HEK293 (cell line): ENCODE measurements around the gene SFSWAP.
"Not testable (repeated sequence)": the region's sequence is repeated elsewhere in the genome, so short reads cannot be mapped to it uniquely, and the experiment has no call there.

Experiments
- CTCF ChIA-PET: fragments of 350-600 bp; formaldehyde crosslinking; extraction: SDS; loops from one replicate; lab custom pipeline; 2021; ENCODE audit warnings: antibody characterized with exemption; lab: Yijun Ruan, JAX
- POLR2A ChIA-PET: fragments of 300-600 bp; formaldehyde crosslinking; extraction: SDS; loops from one replicate; lab custom pipeline; 2020; ENCODE audit warnings: antibody characterized with exemption, inconsistent platforms; lab: Yijun Ruan, JAX
- H3K27ac ChIP-seq: fragments of 200-500 bp; sonication (Bioruptor generic); 2 replicates; pipeline ENCODE4 v1.5.1; 2014; ENCODE audit warnings: low read depth, low read length, control low read depth, inconsistent platforms; ENCODE audit errors: extremely low read depth
- H3K36me3 ChIP-seq, 2 experiments: fragments of 200-500 bp in 1 of 2; sonication (Bioruptor generic) in 1 of 2; 1 replicate in 1 of 2; 2 replicates in 1 of 2; pipeline ENCODE4 v1.5.1; 2014 to 2017; ENCODE audit warnings: inconsistent platforms in 2 of 2, low read length in 2 of 2; ENCODE audit not compliant: control insufficient read depth in 2 of 2, insufficient read depth in 1 of 2
- H3K4me1 ChIP-seq: fragments of 200-500 bp; sonication (Bioruptor generic); 2 replicates; pipeline ENCODE4 v1.5.1; 2014; ENCODE audit warnings: mild to moderate bottlenecking, low read length, inconsistent platforms; ENCODE audit not compliant: control insufficient read depth, insufficient read depth
- H3K4me3 ChIP-seq: 2 replicates; pipeline ENCODE4 v1.5.1; 2011; ENCODE audit warnings: low read depth, mild to moderate bottlenecking, control low read depth, low read length, moderate library complexity
- H3K9me3 ChIP-seq: fragments of 200-500 bp; sonication (Bioruptor generic); 2 replicates; pipeline ENCODE4 v1.5.1; 2014; ENCODE audit warnings: low read depth, low read length, inconsistent platforms; ENCODE audit not compliant: control insufficient read depth, insufficient read depth
- GLI2 ChIP-seq: fragments of 450-650 bp; formaldehyde crosslinking; IDR thresholded peaks from 2 replicates; pipeline ENCODE4; 2017; ENCODE audit warnings: missing biosample characterization, missing genetic modification characterization, low read depth, borderline replicate concordance
- GLIS1 ChIP-seq: fragments of 450-650 bp; formaldehyde crosslinking; IDR thresholded peaks from 2 replicates; pipeline ENCODE4 v1.5.1; 2016; ENCODE audit warnings: missing biosample characterization, missing genetic modification characterization
- HOXD13 ChIP-seq: sonication (generic); formaldehyde crosslinking; IDR thresholded peaks from 2 replicates; pipeline ENCODE4 v1.8.0; 2022; ENCODE audit warnings: missing genetic modification reagents, borderline replicate concordance
- KLF1 ChIP-seq: fragments of 450-650 bp; formaldehyde crosslinking; IDR thresholded peaks from 2 replicates; pipeline ENCODE4 v1.5.1; 2016; ENCODE audit warnings: missing biosample characterization, missing genetic modification characterization
- PRDM2 ChIP-seq: fragments of 450-650 bp; formaldehyde crosslinking; IDR thresholded peaks from 2 replicates; pipeline ENCODE4 v1.5.1; 2016; ENCODE audit warnings: missing biosample characterization, missing genetic modification characterization, borderline replicate concordance
- SCRT2 ChIP-seq: fragments of 450-650 bp; formaldehyde crosslinking; IDR thresholded peaks from 2 replicates; pipeline ENCODE4 v1.5.1; 2016; ENCODE audit warnings: missing biosample characterization, missing genetic modification characterization
- SP2 ChIP-seq: fragments of 450-650 bp; formaldehyde crosslinking; IDR thresholded peaks from 2 replicates; pipeline ENCODE4 v1.5.1; 2016; ENCODE audit warnings: missing biosample characterization, missing genetic modification characterization
- YY2 ChIP-seq: fragments of 450-650 bp; formaldehyde crosslinking; IDR thresholded peaks from 2 replicates; pipeline ENCODE4 v1.5.1; 2016; ENCODE audit warnings: missing biosample characterization, missing genetic modification characterization
- ZFP69B ChIP-seq: fragments of 450-650 bp; formaldehyde crosslinking; IDR thresholded peaks from 2 replicates; pipeline ENCODE4 v1.5.1; 2016; ENCODE audit warnings: missing biosample characterization, missing genetic modification characterization
- ZIC2 ChIP-seq: fragments of 450-650 bp; formaldehyde crosslinking; IDR thresholded peaks from 2 replicates; pipeline ENCODE4 v1.5.1; 2016; ENCODE audit warnings: missing biosample characterization, missing genetic modification characterization
- ZNF26 ChIP-seq: fragments of 450-650 bp; formaldehyde crosslinking; IDR thresholded peaks from 2 replicates; pipeline ENCODE4 v1.5.1; 2016; ENCODE audit warnings: missing biosample characterization, missing genetic modification characterization
- ZNF362 ChIP-seq: fragments of 450-650 bp; formaldehyde crosslinking; IDR thresholded peaks from 2 replicates; pipeline ENCODE4 v1.5.1; 2016; ENCODE audit warnings: missing biosample characterization, missing genetic modification characterization
- ZNF416 ChIP-seq: fragments of 450-650 bp; formaldehyde crosslinking; IDR thresholded peaks from 2 replicates; pipeline ENCODE4 v1.5.1; 2016; ENCODE audit warnings: missing biosample characterization, missing genetic modification characterization
- ZNF423 ChIP-seq: fragments of 450-650 bp; formaldehyde crosslinking; IDR thresholded peaks from 2 replicates; pipeline ENCODE4 v1.5.1; 2016; ENCODE audit warnings: missing biosample characterization, missing genetic modification characterization
- ZNF426 ChIP-seq: fragments of 450-650 bp; formaldehyde crosslinking; IDR thresholded peaks from 2 replicates; pipeline ENCODE4 v1.5.1; 2017; ENCODE audit warnings: missing biosample characterization, missing genetic modification characterization, mild to moderate bottlenecking, inconsistent platforms, moderate library complexity
- ZNF473 ChIP-seq: fragments of 450-650 bp; formaldehyde crosslinking; IDR thresholded peaks from 2 replicates; pipeline ENCODE4 v1.5.1; 2017; ENCODE audit warnings: missing biosample characterization, missing genetic modification characterization
- ZNF610 ChIP-seq: fragments of 450-650 bp; formaldehyde crosslinking; IDR thresholded peaks from 2 replicates; pipeline ENCODE4 v1.5.1; 2016; ENCODE audit warnings: missing biosample characterization, missing genetic modification characterization, borderline replicate concordance
- ZNF624 ChIP-seq: fragments of 450-650 bp; formaldehyde crosslinking; IDR thresholded peaks from 2 replicates; pipeline ENCODE4 v1.5.1; 2017; ENCODE audit warnings: missing biosample characterization, missing genetic modification characterization
- ZNF626 ChIP-seq: fragments of 450-650 bp; sonication (Bioruptor Pico); formaldehyde crosslinking; IDR thresholded peaks from 2 replicates; pipeline ENCODE4 v1.5.1; 2018; ENCODE audit warnings: missing biosample characterization, missing genetic modification characterization, inconsistent platforms
- ZNF645 ChIP-seq: fragments of 450-650 bp; formaldehyde crosslinking; IDR thresholded peaks from 2 replicates; pipeline ENCODE4; 2016; ENCODE audit warnings: missing biosample characterization, missing genetic modification characterization
- ZNF777 ChIP-seq: fragments of 450-650 bp; formaldehyde crosslinking; IDR thresholded peaks from 2 replicates; pipeline ENCODE4 v1.5.1; 2017; ENCODE audit warnings: missing biosample characterization, missing genetic modification characterization, borderline replicate concordance
- TF ChIP-seq, protein P1 (sequence below): fragments of 450-650 bp; formaldehyde crosslinking; IDR thresholded peaks from 2 replicates; pipeline ENCODE4 v1.5.1; 2016; ENCODE audit warnings: missing biosample characterization, missing genetic modification characterization

Gene SFSWAP

DNA sequence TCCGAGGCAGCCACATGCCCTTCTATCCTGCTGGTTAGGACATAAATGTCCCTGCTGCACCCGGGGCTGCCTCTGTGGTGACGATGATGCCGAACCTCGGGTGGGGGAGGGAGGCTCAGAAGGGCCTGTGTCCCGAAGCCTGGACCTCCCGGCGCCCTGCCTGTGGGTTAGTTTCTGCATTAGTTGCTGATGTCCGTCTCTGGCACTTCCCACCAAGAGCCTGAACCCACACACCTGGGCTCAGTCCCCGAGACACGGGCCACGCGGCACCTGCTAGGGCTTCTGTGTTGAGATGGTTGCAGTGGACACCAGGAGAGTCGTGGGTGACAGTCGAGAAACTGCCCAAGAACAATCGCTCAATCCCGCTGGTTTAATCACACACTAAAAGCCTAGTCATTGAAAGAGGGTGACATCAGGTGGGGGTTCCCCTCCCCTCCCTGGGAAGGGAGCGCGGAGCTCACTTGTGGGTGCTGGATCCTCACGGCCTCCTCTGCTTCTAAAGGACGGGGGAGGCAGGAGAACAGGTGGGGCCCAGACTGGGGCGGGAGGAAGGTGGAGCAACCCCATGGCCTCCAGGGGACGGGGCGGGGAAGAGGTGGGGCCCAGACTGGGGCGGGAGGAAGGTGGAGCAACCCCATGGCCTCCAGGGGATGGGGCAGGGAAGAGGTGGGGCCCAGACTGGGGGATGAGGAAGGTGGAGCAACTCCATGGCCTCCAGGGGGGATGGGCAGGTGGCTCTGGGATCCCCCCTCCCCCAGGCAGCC, 29.0 kb upstream of the SFSWAP start:
- H3K9me3 ChIP-seq, POLR2A ChIA-PET, H3K4me3 ChIP-seq, H3K36me3 ChIP-seq, H3K27ac ChIP-seq, CTCF ChIA-PET, H3K4me1 ChIP-seq: not testable (repeated sequence)
- peak; percentile 99 for TF ChIP-seq KLF1 (tag by site-specific recombination)
- peak; percentile 80 for TF ChIP-seq ZFP69B (tag by site-specific recombination)
- TF ChIP-seq, protein P1, sequence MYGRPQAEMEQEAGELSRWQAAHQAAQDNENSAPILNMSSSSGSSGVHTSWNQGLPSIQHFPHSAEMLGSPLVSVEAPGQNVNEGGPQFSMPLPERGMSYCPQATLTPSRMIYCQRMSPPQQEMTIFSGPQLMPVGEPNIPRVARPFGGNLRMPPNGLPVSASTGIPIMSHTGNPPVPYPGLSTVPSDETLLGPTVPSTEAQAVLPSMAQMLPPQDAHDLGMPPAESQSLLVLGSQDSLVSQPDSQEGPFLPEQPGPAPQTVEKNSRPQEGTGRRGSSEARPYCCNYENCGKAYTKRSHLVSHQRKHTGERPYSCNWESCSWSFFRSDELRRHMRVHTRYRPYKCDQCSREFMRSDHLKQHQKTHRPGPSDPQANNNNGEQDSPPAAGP (tag by site-specific recombination): peak; percentile 76
- peak; percentile 59; the same call in 1 of the 2 replicates for TF ChIP-seq GLIS1
- peak; percentile 13; the same call in 1 of the 2 replicates for TF ChIP-seq SP2

- Histone ChIP-seq H3K4me3 (no peak overlapping the region), H3K9me3 (no peaks in the 10 kb centered on the region), H3K27ac (no peak overlapping the region), H3K4me1 (no peaks in the 10 kb centered on the region), H3K36me3 (no peaks in the 10 kb centered on the region)
- ChIA-PET CTCF (no interaction called here), POLR2A (no interaction called here)
- TF ChIP-seq ZNF610 (tag by site-specific recombination): no peak
- no peak for TF ChIP-seq HOXD13
- TF ChIP-seq YY2 (tag by site-specific recombination): no peak
- no peak for TF ChIP-seq ZNF777 (tag by site-specific recombination)
- TF ChIP-seq ZNF473 (tag by site-specific recombination): no peak
- TF ChIP-seq PRDM2 (tag by site-specific recombination): no peak
- no peak for TF ChIP-seq ZNF416 (tag by site-specific recombination)
- TF ChIP-seq GLI2 (tag by site-specific recombination): no peak
- TF ChIP-seq ZNF26 (tag by site-specific recombination): no peak
- no peak for TF ChIP-seq ZNF624
- TF ChIP-seq ZNF645 (tag by site-specific recombination): no peak
- no peak for TF ChIP-seq SCRT2 (tag by site-specific recombination)
- no peak for TF ChIP-seq ZNF426 (tag by site-specific recombination)
- TF ChIP-seq ZIC2 (tag by site-specific recombination): no peak
- TF ChIP-seq ZNF626: no peak
- no peak for TF ChIP-seq ZNF362 (tag by site-specific recombination)
- no peak for TF ChIP-seq ZNF423 (tag by site-specific recombination)
Observed at GRCh38 chr12:131682510-131682895, 28.4 kb upstream of the SFSWAP start.
